Right renal pelvis (tissue), 4 donors: ENCODE results near the gene DPEP1. TPM values are rescaled to one million over a fixed set of nuclear protein-coding genes. Genes with fewer than 3 reads are reported as not detected.
"Not testable (repeated sequence)": the region's sequence is repeated elsewhere in the genome, so short reads cannot be mapped to it uniquely, and the experiment has no call there.

ENCODE experiments used
- DNase-seq, 4 donors: peaks; one replicate each; pipeline ENCODE4 v3.0.0-alpha.2; 2013; ENCODE audit warnings: low read depth in 4 of 4, low spot score in 3 of 4, missing footprints in 1 of 4
- polyA plus RNA-seq, 4 donors: library from polyadenylated mRNA; unstranded; fragments of 120-200 nt; gene quantifications; one replicate each; pipeline ENCODE4 v1.2.1, GENCODE V29; 2013; ENCODE audit not compliant: insufficient read length in 4 of 4

DPEP1 gene
- 10 to 100 TPM; 22.5 to 50.6 (median 40.7) TPM for polyA plus RNA-seq

GRCh38 chr16:89613231-89613953 lies at the start of gene DPEP1:
TSS of gene DPEP1 (plus strand) at chr16:89613642. CDS start at chr16:89630411, 16,769 bp downstream.
- peak in 1 of 4 donors; percentile 40 for DNase-seq

GRCh38 chr16:89564476-89565255 lies 48.8 kb upstream of the DPEP1 start:
- no peak for DNase-seq

GRCh38 chr16:89565256-89565505 lies 48.3 kb upstream of the DPEP1 start:
- DNase-seq: no peak

- DNase-seq: no peak
Measured at GRCh38 chr16:89565506-89566372, 47.7 kb upstream of the DPEP1 start.

- DNase-seq: no peak
Measured at GRCh38 chr16:89567656-89568594, 45.5 kb upstream of the DPEP1 start.

- DNase-seq: no peak
Measured at GRCh38 chr16:89569506-89570341, 43.7 kb upstream of the DPEP1 start.

- no peak for DNase-seq
Measured at GRCh38 chr16:89570342-89570923, 43.0 kb upstream of the DPEP1 start.

- not testable (repeated sequence) for DNase-seq
Measured at GRCh38 chr16:89570983-89571598, 42.4 kb upstream of the DPEP1 start.

GRCh38 chr16:89571636-89572035 lies 41.8 kb upstream of the DPEP1 start:
- DNase-seq: no peak

- DNase-seq: no peak
Measured at GRCh38 chr16:89572073-89572484, 41.4 kb upstream of the DPEP1 start.

- no peak for DNase-seq
Measured at GRCh38 chr16:89572485-89573205, 40.8 kb upstream of the DPEP1 start.

GRCh38 chr16:89573826-89574680 lies 39.4 kb upstream of the DPEP1 start:
- DNase-seq: no peak

GRCh38 chr16:89574681-89575246 lies 38.7 kb upstream of the DPEP1 start:
- DNase-seq: no peak

- DNase-seq: no peak
Measured at GRCh38 chr16:89575247-89576152, 37.9 kb upstream of the DPEP1 start, which contains the start of gene CPNE7. TSS of gene CPNE7 (plus strand) at chr16:89575758. CDS start at chr16:89575898, 140 bp downstream.
